GM21526 (cell line): ENCODE results near the gene AKT1.
"Not testable (repeated sequence)": the region's sequence is repeated elsewhere in the genome, so short reads cannot be mapped to it uniquely, and the experiment has no call there.

Experiments used
- ATAC-seq: cut with Tn5 transposase; IDR thresholded peaks from one replicate; pipeline ENCODE4 v1.9.1; 2021; ENCODE audit warnings: moderate library complexity; ENCODE audit not compliant: unreplicated experiment, low FRiP score

The AKT1 gene

DNA sequence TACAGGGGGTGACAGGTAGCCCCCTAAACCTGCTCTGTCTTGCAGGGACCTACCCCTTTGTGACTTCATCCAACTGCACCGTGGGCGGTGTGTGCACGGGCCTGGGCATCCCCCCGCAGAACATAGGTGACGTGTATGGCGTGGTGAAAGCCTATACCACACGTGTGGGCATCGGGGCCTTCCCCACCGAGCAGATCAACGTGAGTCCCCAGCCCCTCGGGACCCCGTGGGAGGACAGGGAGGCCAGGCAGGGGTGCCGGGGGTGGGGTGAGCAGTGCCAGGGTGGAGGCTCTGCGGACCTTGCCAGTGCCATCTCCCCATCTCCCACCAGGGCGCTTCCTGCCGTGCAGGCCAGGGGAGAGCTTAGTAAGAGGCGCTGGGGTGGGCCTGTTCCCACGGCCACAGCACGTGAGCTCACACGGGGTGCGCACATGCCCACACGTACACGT lies 53.7 kb downstream of the AKT1 start:
- no peak for ATAC-seq

DNA sequence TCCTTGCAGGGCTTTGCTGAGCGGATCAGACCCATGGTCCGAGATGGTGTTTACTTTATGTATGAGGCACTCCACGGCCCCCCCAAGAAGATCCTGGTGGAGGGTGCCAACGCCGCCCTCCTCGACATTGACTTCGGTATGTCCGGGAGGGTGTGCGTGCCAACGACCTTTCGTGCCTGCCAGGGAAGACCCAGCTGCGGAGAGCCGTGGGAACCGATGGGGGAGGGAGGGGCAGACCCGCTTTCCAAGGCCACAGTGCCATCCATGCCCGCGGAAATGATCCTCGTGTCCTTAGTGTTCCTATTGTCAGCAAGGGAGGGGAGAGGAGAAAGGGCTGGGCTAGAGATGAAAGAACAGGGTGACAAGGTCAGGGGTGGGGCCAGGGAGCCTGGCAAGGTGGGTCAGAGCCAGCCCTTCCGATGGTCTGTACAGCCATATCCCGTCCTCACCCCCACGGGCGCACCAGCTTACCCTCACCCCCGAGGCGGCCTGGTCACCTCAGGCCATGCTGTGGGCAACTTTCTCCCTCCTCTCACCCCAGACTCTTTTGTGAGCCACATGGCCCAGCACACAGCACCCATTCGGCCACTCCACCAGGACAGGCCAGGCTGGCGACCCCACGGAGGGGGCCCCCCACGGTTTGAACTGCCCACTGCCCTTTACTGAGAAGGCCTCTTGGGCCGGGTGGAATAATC lies 54.3 kb downstream of the AKT1 start:
- no peak for ATAC-seq

DNA sequence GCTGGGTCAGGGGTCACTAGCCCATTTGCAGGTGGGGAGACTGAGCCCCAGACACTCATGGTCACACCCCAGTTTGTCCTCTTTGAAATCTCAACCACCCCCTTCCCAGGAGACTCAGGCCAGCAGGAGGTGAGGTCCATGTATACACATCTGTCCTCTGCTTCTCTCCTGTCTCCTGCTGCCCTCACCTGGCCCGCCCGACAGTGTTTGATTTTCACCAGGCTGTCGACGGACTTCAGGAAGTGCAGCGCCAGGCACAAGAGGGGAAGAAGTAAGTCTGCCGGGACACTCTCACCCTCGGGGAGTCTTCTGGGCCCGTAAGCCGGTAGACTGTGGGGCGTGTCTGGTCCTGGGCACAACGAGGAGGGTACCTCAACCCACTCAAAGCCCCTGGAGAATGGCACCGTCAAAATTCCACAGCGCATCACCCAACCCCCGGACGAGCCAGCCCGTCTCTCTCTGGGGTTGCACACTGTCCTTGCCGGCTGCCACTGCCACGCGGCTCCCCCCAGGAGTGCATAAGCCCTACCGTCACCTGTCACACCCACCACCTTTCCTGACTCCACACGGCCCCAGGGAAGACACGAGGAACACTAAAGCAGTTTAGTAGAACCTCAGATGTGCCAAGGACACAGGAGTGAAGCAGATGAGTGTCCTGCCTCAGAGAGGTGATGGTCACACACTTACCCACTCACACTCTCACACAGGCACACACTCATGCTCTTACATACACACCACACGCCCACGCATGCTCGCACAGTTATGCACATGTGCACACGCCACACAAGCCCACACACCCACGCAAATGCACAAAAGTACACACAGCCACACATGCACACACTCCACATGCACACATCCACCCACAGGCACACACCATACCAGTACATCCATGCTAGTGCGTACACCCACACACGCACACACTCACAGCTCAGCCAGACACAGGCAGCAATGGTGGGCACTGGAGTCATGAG lies 55.7 kb downstream of the AKT1 start:
- no peak for ATAC-seq

DNA sequence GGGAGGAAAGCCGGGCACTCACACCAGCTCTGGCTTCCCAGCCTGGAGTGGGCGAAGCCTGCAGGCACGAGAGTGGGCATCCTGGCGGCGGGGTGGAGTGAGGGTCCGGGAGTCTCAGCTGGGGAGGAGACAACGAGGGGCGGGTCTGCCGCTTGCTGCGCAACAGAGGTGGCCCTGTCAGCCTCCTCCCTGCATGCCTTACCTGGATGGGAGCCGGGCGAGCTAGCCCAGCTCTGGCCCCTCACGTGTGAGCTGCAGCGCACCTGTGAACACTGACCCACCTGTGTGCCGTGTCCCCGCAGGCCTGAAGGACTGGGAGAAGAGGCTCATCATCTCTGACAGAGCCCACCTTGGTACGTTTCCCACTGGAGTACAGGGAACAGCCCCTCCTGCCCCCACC lies 56.5 kb downstream of the AKT1 start:
- no peak for ATAC-seq

DNA sequence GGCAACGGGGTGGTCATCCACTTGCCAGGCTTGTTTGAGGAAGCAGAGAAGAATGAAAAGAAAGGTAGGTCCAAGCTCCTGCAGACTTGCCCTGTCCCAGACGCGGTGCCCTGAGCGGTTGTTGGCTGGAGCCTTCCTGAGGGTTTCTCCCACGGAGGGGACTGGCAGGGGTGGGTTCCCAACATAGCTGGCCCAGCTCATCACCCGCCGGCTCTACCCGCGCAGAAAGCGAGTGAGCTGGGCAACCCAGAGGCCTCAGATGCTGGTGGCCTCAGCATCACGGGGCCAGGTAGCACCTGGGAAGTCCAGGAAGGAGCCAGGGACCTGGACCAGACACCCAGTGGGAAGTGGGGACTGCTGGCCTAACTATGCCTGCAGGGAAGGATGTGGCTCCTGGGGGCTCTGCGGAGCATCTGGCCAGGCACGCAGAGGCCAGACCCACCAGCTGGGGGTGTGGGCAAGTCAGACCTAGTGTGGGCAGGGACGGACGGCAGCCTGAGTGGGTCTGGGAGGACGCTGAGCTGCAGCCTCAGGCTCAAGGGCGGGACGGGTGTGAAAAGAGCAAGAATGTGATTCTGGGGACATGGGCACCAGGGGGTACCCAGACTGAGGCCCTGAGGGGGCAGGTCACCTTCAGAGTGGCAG lies 57.1 kb downstream of the AKT1 start:
- no peak for ATAC-seq

DNA sequence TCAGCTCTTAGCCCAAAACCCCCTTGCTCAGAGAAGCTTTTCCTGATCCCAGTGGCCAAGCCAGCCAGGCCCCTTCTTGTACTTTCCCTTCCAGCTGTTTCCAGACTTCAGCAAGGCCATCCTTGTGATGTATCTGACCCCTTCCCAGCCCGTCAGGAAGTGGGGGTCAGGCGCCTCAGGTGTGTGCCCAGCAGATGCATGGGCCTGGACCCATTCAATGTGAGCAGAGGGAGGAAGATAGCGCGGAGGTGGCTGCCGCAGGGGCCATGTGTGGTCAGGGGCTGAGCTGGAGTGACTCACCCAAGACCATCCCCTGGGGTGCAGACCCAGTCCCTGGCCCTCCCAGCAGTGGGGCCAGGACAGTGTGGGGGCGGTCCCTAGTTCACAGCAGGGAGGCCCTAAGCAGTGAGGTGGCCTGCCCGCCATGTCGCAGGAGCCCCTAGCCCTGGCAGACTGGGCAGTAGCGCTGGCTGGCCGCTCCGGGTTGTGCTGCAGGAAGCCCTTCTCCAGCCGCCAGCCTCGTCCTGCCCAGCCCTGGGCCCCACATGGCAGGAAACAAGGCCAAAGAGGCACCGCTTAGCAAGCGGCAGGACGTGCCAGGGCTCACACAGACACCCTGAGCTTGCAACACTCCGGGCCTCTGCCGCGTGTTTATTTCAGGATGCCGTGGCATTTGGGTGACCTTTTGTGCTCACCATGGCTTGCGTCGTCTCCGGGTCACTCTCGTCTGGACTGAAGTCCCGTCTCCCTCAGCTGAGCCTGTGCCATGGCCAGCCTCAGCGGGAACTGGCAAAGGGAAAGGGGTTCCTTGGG lies 59.5 kb downstream of the AKT1 start:
- no peak for ATAC-seq

DNA sequence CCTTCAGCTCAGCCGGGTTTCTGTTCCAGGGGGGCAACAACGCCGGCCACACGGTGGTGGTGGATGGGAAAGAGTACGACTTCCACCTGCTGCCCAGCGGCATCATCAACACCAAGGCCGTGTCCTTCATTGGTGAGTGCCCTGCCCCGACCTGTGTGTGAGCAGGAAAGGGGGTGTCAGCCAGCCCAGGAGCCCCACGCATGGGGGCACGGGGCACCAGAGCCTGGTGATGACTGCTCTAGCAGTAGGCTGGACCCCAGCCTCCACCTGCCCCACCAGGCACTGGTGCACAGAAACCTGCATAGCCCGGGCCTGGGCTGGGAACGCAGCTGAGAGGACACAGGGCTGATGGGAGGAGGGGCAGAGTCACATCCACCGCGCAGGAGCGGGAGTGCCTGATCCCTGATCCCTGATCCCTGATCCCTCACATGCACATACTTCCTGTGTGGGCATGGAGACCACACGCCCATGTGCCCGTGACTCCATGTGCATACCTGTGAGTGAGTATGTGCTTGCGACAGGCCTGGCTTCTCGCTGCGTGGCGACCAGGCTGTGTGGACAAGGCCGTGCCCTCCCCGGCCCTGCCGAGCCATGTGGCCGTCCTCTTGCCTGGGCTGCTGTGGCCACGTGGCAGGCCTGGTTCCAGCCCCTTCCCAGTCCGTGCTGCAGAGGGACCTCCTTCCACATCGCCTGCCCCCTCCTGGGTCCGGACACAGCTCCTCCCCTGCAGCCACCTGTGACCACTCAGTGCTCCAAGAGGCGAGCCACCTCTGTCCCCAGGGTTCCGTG lies 60.4 kb downstream of the AKT1 start:
- no peak for ATAC-seq

DNA sequence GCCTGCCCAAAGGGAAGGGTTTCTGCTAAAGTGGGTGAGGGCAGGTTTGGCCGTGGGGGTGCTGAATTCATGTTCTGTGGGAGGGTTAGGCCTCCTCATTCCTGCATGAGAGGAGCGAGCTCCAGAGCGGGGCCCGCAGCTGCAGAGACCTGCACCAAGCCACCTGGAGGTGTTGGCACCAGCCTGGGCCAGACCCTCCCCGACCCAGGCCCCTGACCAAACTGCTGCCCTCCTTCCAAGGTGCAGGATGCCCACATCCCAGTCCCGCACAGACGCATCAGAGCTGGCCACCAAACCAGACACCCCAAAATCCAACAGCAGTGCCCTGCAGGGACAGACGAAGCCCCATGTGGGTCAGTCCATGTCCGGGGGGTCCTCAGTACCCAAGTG lies 61.0 kb downstream of the AKT1 start:
- no peak for ATAC-seq

DNA sequence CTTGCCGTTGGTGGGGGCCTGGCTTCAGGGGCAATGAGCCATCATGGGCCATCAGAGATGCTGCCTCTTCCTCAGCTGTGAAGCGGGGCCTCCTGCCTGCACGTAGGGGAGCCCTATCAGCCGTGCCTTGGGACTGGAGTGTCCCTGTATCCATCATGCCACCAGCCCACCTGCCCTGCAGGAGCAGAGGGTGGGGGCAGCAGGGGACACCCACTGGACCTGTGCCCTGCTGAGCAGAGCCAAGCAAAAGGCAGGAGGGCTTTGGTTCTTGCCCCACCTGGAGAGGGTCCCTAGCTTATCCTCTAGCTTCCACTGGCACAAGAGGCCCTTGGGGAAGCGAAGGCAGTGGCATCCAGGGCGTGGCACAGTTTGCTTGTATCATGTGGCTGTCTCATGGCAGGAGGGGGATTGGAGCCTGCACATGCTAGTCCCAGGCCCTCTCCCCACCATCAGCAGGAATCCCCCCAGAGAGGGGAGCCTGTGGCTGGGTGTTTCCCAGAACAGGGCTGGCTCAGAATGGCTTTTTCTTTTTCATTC lies 61.4 kb downstream of the AKT1 start:
- no peak for ATAC-seq

DNA sequence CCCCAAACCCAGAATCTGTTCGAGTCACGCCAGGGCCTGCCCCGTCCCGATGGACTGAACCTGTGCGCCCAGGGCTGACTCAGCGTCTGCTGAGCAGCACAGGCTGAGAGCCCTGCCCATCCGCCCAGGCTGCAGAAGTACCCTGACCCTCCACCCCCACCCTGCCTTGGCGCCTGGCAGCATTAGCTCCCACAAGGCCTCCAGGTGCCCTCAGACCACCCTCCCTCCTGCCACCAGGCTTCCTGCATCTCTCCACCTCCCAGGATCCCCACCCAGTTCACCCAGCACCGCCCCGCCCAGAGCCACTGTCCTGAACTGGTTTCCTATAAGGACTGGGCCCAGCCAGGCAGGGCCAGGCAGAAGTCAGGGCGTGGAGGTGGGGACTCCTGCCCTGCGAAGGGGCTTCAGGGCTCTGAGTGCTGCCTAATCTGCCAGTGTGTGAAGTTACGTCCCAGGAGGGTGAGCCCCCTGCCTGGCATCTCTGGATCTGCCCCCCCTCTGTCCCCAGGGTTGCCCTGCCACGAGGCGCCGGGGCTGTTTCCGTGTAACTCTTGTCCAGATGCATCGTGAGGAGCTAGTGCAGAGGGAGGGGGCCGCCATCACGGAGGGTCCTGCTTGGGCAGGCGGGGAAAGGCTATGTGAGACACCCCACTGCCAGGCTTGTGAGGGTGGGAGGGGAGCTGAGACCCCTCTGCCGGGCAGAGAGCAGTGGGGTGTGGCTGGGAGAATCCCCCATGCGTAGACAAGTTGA lies 62.4 kb downstream of the AKT1 start:
- no peak for ATAC-seq

DNA sequence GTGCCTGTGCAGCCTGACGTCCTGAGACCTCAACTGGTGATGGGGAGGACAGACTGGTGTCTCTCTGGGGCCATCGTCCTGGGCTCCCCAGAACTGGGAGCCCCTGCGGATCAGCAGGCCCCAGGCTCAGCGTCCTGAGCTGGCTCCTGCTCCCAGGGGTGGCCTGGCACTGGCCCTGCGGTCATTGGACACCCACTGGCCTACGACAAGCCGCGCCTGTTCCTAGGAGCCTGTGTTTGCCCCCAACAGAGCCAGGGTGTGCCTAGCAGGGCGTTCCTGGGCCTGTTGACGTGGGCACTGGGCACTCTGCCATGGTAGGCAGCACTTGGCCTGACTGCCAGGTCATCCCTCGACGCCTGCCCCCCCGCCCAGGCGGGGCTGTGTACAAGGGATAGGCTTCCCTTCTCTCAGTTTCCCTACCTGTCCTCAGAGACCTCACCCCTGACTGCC lies 63.2 kb downstream of the AKT1 start:
- ATAC-seq: no peak

DNA sequence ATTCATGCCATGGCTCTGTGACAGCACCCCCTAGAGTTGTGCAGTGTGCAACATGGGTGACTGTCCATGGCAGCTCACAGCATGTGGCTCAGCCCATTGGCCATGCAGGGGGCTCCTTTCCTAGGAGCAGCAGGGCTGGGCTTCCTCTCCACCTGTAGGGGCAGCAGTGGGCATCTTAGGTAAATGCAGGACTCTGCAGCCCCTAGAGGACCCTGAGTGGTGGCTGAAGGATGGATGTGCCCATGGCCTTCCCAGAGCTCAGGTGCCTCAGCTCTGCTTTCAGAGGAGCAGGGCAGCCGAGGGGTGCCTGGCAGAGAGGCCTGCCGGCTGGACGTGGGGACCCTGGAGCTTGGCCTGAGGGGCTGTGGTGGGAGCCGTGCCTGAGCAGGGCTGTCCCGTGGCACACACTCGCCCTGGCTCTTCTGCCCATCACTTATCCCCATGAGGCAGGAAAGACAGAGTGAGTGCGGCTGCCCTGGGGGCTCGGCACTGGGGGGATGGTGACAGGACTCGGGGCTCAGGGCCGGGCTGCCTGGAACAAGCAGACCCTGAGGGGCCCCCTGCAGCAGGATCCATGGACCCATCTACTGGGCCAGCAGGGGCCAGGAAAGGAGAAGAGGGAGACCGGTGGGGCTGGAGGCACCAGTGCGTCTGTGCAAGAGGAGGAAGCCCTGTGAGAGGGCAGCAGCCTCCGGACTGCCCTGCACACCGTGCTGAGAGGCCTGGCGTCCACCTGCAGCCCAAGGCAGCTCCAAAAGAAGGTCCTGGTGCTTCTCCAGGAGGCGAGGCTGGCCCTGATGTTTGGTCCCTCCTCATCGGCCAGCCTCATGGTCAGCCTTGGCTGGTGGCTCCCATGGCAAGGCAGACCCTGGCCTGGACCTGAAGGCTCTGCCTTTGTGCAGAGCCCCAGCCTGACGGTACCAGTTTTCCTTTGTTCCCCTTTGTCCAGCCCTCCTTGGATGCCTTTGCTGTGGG lies 63.9 kb downstream of the AKT1 start:
- ATAC-seq: no peak

DNA sequence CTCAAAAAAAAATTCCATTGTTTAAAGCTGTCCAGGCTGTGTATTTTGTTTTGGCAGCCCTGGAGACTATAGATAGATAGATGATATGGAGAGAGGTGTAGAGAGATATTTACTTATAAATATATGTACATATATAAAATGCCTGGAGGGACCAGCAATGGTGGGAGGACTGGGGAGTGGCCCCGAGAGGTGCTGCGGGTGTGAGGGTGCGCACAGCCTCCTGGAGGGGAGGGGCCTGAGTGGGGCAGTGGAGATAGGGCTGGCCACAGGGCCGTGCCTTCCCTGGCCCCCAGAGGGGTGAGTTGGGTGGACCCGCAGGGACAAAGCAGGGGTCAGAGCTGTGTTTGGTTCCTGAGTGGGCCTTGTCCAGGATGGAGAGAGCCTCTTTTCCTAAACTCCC lies 65.1 kb downstream of the AKT1 start:
- ATAC-seq: no peak

DNA sequence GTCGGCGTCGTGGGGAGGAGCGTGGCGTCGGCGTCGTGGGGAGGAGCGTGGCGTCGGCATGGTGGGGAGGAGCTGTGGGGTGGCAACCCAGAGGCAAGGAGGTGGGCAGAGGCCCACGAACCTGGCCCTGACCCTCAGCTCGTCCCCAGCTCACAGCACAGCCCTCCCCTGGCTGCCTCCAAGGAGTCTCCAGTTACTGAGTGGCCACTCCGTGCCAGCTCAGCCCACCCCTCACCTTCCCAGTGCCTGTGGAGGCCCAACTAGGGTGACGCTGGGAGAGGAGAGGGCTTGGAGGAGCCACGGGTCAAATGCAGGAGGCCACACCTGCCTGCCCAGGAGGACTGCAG lies 65.7 kb downstream of the AKT1 start:
- no peak for ATAC-seq

DNA sequence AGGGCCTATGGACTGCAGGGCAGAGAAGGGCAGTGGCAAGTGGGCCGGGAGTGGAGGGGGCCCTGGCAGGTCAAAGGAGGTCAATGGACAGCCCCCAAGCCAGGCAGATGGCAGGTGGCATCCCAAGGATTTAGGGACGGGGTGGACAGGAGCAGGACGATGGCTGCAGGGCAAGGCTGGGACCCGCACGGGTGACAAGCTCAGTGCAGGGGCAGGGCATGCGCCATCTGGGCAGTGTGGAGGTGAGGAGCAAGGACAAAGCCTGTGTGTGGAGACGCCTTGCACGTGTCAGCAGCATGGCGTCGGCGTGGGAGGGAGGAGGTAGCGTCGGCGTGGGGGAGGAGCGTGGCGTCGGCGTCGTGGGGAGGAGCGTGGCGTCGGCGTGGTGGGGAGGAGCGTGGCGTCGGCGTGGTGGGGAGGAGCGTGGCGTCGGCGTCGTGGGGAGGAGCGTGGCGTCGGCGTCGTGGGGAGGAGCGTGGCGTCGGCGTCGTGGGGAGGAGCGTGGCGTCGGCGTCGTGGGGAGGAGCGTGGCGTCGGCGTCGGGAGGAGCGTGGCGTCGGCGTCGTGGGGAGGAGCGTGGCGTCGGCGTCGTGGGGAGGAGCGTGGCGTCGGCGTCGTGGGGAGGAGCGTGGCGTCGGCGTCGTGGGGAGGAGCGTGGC lies 66.2 kb downstream of the AKT1 start:
- not testable (repeated sequence) for ATAC-seq

DNA sequence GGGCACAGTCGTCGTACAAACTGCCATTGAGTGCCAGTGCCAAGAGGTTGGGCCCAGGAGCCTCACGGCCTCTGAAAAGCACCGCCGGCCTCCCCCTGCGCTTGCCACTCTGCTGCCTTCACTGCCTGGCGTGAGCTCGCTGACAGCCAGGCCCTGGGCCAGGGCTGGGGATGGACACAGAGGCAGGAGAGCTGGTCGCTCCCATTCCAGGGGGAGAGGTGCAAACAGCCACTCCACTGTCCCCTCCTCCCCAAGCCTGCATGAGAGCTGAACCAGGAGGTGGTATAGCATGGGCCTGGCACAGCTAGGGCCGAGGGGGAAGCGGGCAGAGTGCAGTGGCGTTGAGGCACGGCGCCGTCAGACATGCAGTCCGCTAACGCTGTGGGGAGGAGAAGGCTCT lies 66.9 kb downstream of the AKT1 start:
- no peak for ATAC-seq
